Germinal center (tissue), 1 donor: ENCODE data around the gene PRDM16.

Source experiments
- DNase-seq: peaks from one replicate; pipeline ENCODE4 v3.0.0; 2012; ENCODE audit warnings: mixed read lengths, low spot score

PRDM16 gene

DNA sequence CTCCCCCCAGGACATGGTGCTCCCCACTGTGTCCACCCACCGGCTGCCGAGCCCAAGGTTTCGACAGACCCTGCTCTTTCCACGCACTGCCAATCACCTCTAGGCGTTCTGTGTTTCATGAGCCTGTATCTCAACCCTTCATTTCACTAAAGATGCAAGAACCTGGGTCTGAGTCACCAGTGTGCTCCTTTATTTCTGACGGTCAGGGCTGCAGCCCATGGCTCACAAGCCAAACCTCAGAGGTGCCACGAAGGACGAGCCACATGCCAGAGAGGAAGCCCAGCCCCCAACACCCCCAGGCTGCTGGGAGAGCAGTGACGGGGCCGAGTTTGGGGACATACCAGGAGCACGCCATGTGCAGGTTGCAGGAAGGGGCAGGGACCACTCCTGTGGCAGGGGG lies 306.2 kb downstream of the PRDM16 start:
- DNase-seq = no peak

DNA sequence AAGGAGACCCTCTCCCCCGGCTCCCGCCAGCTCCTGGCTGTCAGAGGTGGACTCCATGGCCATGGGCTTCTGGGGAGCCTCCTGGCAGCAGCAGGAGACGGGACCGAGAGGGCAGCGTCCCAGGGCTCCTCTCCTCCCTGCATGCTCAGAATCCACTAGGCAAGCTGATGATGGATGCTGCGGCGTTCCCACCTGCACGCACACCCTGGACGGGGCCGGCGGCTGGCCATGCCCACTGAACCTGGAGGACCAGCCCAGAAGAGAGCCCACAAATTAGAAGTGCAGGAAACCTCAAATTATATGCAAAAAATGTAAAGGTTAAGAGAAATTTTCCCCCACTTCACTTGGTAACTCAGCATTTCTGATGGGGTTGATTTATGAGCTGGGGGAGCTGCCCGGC lies 308.2 kb downstream of the PRDM16 start:
- DNase-seq = no peak

GRCh38 chr1:3377604-3378279 lies 308.7 kb downstream of the PRDM16 start:
- DNase-seq = no peak

DNA sequence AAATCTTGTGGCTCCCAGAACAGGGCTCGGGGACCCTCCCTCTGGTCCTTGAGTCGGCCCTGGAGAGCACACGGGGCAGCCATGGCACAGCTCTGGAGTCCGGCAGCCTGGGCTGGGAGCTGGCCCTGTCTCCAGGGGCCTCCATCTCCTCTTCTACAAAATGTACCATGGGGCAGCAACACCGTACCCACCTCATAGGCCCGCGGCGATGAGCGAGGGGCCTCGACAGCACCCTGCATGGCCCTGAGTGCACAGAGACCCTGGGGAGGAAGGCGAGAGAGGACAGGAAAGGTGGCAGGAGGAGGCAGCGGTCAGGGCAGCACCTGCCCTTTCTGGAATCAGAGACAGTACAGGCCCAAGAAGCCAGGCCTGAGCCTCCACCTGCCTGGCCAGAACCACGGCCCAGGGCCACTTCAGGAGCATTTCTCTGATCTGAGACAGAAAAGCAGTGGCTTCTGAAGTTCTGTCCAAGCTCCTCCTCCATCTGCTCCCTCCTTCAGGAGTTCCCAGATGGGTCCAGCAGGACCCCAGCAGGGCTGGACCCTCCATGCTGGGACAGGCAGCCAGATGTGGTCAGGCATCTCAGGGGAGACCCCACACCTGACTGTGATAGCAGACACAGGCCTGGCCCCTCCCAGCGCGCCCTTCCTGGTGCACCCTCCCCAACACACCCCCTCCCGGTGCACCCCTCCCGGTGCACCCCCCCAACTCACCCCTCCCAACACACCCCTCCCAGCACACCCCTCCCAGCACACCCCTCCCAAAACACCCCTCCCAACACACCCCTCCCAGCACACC lies 309.6 kb downstream of the PRDM16 start:
- no peak for DNase-seq

DNA sequence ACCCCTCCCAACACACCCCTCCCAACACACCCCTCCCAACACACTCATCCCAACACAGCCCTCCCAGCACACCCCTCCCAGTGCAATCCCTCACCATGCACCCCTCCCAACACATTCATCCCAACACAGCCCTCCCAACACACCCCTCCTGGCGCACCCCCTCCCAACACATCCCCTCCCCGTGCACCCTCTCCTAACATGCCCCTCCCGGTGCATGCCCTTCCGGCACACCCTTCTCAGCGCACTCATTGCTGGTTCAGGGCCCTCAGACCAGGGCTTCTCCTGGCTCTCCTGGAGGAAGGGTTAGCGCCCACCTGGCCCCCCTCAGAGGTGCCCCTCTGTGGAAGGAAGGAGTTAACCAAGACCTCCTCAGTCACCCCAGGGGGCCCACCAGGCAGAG lies 310.9 kb downstream of the PRDM16 start:
- no peak for DNase-seq

GRCh38 chr1:3380469-3380868 lies 311.5 kb downstream of the PRDM16 start:
- DNase-seq = no peak

DNA sequence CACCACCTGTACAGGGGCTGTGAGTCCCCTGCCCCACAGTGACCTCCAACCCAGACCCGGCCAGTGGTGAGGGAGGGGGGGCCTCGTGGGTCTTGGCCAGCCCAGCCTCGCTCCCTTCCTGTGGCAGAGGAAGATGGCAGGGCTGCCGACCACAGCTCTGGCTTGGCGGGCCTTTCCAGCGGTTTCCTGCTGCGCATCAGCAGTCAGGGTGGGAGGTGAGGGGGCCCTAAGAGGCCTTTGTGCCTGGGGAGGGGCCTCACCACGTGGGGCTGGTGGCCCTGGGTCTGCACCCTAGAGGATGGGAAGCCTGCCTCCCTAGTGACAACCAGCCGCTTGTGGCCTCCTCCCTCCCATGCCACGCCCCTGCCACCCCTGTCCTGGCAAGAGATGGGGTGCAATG lies 312.9 kb downstream of the PRDM16 start:
- DNase-seq = no peak

DNA sequence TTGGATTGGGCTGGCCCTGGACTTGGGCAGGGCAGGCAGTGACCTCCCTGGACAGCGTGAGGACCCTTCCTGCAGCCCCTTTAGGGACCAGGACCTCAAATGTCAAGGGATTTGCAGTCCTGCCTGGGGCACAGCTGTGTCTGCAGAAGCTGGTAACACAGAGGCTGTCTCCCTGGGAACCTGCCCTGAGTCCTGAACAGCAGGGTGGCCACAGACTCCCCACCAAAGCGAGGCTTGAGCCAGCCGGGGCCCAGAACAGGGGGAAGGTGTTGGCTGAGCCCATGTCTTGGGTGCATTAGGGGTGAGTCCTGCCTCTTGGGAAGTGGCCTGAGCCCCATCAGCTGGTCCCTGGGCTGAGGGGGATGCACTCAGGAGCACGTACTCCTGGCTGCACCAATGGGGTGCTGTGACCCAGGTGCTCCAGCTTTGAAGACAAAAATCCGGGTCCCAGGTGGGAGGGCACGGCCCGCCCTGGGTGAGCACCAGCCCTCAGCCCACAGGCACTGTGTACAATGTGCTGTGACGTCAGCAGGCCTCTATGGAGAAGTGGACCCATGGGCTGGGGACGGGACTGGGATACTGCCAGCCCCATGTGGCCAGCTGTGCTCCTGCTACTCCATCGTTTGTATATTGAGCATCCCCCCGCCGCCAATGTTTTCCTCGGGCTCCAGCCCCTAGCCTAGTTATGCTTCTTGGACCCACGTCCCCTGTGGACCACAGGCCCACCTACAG lies 313.5 kb downstream of the PRDM16 start:
- no peak for DNase-seq

DNA sequence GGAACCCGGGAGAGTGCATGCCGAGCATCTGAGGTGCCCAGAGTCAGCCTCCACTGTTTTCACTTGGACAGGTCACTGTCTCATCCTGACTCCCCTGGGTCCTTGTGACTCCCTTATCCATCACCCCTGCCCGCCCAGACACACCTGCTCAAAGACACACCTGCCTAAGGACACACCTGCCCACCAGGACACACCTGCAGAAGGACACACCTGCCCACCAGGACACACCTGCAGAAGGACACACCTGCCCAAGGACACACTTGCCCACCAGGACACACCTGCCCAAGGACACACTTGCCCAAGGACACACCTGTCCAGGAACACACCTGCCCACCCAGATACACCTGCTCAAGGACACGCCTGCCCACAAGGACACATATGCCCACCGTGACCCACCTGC lies 314.7 kb downstream of the PRDM16 start:
- no peak for DNase-seq

GRCh38 chr1:3384407-3384806 lies 315.4 kb downstream of the PRDM16 start:
- no peak for DNase-seq

DNA sequence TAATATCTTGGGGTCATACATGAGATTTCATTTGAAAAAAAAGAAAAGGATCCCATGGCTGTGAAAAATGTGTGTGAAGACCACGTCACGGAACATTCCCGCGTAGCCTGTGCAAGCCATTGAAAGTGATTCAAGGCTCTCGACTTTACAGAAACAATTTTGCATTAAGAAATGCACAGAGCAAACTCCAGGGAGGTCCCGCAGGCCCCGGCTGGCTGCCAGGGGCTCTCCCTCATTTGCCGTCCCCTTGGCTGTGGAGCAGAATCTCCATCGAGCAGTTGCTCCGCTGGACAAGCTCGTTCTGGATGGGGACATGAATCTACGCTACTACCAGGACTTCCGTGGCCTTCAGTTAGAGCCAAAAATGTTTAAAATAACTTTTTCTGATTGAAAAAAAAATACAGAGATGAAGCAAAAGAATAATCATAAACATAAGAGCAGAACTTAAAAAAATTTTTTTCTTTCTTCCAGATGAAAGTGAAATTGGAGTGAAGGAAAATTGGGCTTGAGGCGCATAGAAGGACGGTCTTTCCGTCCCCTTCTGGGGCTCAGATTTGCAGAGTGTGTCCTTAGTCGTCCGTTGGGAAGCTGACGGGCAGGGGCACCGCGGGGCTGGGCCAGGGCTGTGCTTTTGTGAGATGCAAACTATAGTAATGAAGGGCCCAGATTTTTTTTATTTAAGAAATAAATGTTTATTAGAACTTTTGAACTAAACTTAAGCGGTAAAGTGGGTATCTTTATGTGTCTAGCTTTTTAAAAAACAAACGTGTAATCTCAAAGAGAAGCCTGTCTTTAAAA lies 317.4 kb downstream of the PRDM16 start:
- DNase-seq = no peak

DNA sequence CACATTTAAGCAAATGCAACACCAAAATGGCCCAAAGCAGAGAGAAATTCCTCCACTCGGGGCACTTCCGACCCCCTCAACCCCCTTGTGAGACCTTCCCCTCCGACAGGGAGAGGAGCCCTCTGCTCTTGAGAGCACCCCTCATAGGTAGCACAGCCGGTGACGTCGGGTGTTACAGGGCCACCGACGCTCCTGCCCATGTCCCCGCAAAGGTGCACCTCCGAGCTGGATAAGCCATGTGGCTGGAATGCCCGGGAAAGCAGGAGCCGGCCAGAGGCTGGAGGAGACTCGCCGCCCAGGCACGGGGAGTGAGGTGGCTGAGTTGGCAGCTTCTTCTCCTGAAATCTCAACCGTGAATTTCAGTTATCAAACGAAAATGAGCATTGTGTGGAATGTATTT lies 318.4 kb downstream of the PRDM16 start:
- no peak for DNase-seq

GRCh38 chr1:3389093-3389833 lies 320.3 kb downstream of the PRDM16 start:
- no peak for DNase-seq

DNA sequence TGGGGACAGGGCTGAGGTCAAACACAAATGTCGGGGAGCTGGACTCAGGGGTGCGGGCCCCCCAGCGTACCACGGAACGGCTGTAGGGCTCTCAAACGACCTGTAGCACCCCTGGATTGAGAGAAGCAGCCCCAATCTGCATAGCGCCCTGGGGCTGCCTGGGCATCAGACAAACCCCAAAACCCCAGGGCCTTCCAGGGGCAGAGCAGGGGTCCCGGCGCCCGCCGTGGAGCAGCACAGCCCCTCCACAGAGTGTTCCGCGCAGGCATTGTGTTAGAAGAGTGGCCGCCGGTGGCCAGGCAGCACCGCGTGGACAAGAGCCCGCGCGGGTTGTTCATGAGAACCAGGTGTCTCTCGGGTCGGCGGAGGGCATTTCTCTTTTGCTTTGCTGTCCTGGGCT lies 321.3 kb downstream of the PRDM16 start:
- DNase-seq = no peak

DNA sequence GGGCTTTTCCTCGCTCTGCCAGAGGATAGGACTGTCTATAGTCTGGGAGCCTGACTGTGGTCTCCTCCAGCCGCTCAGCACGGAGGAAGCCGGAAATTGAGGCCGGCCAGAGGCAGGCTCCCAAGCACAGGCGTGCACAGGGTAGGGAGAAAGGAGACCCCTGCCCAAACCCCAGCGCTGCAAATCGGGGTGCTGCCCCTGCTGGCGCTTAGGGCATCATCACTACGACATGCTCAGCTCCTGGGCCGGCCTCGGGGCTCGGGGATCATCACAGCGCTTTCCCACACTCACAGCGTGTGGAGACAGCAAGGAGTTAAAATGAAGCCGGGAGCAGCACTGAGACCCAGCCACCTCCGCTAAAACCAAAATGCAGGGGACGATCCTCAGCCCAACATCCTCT lies 322.7 kb downstream of the PRDM16 start:
- no peak for DNase-seq

- no peak for DNase-seq
Measured at GRCh38 chr1:3393024-3393986, 324.3 kb downstream of the PRDM16 start.

DNA sequence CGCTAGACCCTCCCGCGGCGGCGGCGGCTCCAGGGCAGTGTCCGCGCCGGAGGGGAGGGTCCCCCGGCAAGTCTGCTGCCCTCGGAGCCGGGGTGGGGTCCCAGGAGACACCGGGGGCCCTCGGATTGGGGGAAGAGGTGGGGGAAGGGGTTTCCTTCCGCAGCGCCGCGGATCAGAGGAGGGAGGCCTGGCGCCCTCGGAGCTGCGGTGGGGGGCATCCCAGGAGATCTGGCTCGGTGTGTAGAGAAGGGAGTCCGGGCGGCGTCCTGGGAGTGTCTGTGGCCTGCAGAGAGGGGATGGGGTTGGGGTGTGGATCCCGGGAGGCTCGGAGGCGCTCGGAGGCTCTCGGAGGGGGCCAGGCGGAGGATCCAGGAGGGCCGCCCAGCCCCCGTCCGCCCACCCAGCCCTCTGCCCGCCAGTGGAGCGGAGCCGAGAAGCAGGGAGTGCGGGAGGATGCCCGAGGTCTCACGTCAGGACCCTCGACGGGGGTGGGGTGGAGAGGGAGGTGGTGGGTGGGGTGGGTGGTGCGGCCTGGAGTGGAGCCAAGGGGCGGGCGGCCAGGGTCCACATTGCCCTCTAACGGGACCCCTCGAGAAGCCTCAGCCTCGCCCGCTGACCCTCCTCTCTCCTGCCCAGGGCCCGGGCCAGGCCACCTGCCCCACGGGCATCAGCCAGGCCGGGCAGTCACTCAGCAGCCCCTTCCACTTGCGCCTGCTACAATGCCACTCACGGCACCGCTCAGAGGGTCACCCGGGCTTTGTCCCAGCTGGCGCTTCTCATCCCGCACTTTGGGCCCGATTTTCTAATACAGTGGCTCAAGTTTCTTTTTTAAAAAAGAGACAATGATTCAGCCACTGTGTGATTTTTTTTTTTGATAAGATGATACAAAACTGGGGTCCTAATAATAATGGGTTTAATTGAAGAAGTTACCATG lies 325.3 kb downstream of the PRDM16 start:
- DNase-seq = no peak

GRCh38 chr1:3396411-3396810 lies 327.4 kb downstream of the PRDM16 start:
- DNase-seq = no peak

DNA sequence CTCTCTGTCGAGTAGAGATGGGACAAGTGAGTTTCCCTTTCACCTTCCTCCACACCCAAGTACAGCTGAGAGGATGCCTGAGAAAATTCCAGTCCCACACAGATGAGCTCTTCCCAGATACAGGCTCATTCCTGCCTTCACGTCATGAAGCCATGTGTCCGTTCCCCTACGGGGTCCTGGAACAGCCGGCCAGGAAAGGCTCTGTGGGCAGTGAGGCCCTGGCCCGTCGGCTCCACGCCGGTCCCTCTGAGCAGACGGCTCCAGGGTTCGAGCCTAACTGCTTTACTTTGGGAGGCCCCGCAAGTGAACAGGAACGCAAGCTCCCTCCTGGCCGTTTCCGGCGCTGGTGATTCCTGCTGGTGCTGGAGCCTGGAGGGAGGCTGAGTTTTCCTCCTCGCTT lies 328.3 kb downstream of the PRDM16 start:
- DNase-seq = no peak
